Choroid plexus epithelial cell (primary cell): ENCODE results near the gene SYCP2L.
"Not testable (repeated sequence)": the region's sequence is repeated elsewhere in the genome, so short reads cannot be mapped to it uniquely, and the experiment has no call there.

ENCODE experiments used
- DNase-seq: peaks from one replicate; pipeline ENCODE4 v3.0.0-alpha.2; 2010; ENCODE audit warnings: low read depth
- H3K4me3 ChIP-seq: 2 replicates; pipeline ENCODE4 v1.5.1; 2011; ENCODE audit warnings: low read depth, mild to moderate bottlenecking, control low read depth, low read length, moderate library complexity
- CTCF ChIP-seq: conservative IDR thresholded peaks from 2 replicates; pipeline ENCODE4 v1.5.1; 2011; ENCODE audit warnings: low read depth, mild to moderate bottlenecking, control low read depth, inconsistent platforms, low read length, moderate library complexity

SYCP2L gene

GRCh38 chr6:10989587-10989986, 102.7 kb downstream of the SYCP2L start:
- DNase-seq = no peak

GRCh38 chr6:10991115-10991514, 104.3 kb downstream of the SYCP2L start:
- no peak overlapping the region for H3K4me3 ChIP-seq
- TF ChIP-seq CTCF = no peak
- no peak for DNase-seq

More at GRCh38 chr6:10989587-10989986, 102.7 kb downstream of the SYCP2L start:
- TF ChIP-seq CTCF = no peak
- no peak overlapping the region for H3K4me3 ChIP-seq

GRCh38 chr6:10993896-10994295, 107.0 kb downstream of the SYCP2L start:
- TF ChIP-seq CTCF = no peak
- no peak overlapping the region for H3K4me3 ChIP-seq
- DNase-seq = no peak

- DNase-seq = no peak
- no peak overlapping the region for H3K4me3 ChIP-seq
- no peak for TF ChIP-seq CTCF
Observed at GRCh38 chr6:10995114-10995707, 108.4 kb downstream of the SYCP2L start.

GRCh38 chr6:10999994-11000393, 113.1 kb downstream of the SYCP2L start:
- no peak for TF ChIP-seq CTCF
- peak; percentile 66 for DNase-seq
- no peak overlapping the region for H3K4me3 ChIP-seq

- H3K4me3 ChIP-seq = no peak overlapping the region
- DNase-seq = no peak
- no peak for TF ChIP-seq CTCF
Observed at GRCh38 chr6:11002176-11002575, 115.3 kb downstream of the SYCP2L start.

GRCh38 chr6:11003297-11003696, 116.4 kb downstream of the SYCP2L start:
- H3K4me3 ChIP-seq, DNase-seq: not testable (repeated sequence)

GRCh38 chr6:11006061-11006460, 119.2 kb downstream of the SYCP2L start:
- no peak for TF ChIP-seq CTCF
- DNase-seq = peak; percentile 75
- no peak overlapping the region for H3K4me3 ChIP-seq
